SK-N-SH (cell line): Measurements from ENCODE around the gene CLEC4M. TPM values are rescaled to one million over a fixed set of nuclear protein-coding genes. Genes with fewer than 3 reads are reported as not detected.

ENCODE experiments used
- CTCF ChIA-PET: fragments of 300-600, 350-600 bp; formaldehyde crosslinking; extraction: SDS; loops from one replicate; lab custom pipeline; 2021; lab: Yijun Ruan, JAX
- POLR2A ChIA-PET: fragments of 350-600 bp; sonication (Branson Sonifier 250); formaldehyde crosslinking; extraction: SDS; loops from one replicate; lab custom pipeline; 2020; ENCODE audit warnings: antibody characterized with exemption, inconsistent platforms; lab: Yijun Ruan, JAX
- DNase-seq: peaks from one replicate; pipeline ENCODE4 v3.0.0; 2012
- H2AFZ ChIP-seq: fragments of 200-600 bp; sonication (generic); 2 replicates; pipeline ENCODE4 v1.8.1; 2016; ENCODE audit warnings: antibody characterized with exemption, mild to moderate bottlenecking, low read depth
- H3F3A ChIP-seq: fragments of 200-600 bp; sonication (generic); replicated peaks from 2 replicates; pipeline ENCODE3; 2016; ENCODE audit warnings: antibody characterized with exemption, mild to moderate bottlenecking; ENCODE audit not compliant: insufficient read depth
- H3K27ac ChIP-seq, 2 experiments: fragments of 200-500 bp in 1 of 2; fragments of 200-600 bp in 1 of 2; sonication (Bioruptor generic) in 1 of 2; sonication (generic), shearing (Covaris generic) in 1 of 2; 2 replicates each; pipeline versions ENCODE4 v1.5.1 to v1.6.1; 2014 to 2016; ENCODE audit warnings: low read depth in 2 of 2, inconsistent platforms in 1 of 2, low read length in 1 of 2, mild to moderate bottlenecking in 1 of 2, mixed read lengths in 1 of 2
- H3K27me3 ChIP-seq: fragments of 200-600 bp; sonication (generic), shearing (Covaris generic); 2 replicates; pipeline ENCODE4 v1.6.1; 2016; ENCODE audit warnings: mixed run types; ENCODE audit not compliant: insufficient read depth
- H3K36me3 ChIP-seq, 2 experiments: fragments of 200-500 bp in 1 of 2; fragments of 200-600 bp in 1 of 2; sonication (Bioruptor generic) in 1 of 2; sonication (generic) in 1 of 2; replicated peaks in 1 of 2; 2 replicates each; pipeline versions ENCODE3 to v1.5.1; 2014 to 2016; ENCODE audit warnings: low read length in 1 of 2, mild to moderate bottlenecking in 1 of 2; ENCODE audit not compliant: insufficient read depth in 2 of 2, control insufficient read depth in 1 of 2
- H3K4me1 ChIP-seq, 2 experiments: fragments of 200-500 bp in 1 of 2; fragments of 200-600 bp in 1 of 2; sonication (Bioruptor generic) in 1 of 2; sonication (generic), shearing (Covaris generic) in 1 of 2; 2 replicates each; pipeline versions ENCODE4 v1.5.1 to v1.6.1; 2014 to 2016; ENCODE audit warnings: low read depth in 1 of 2, low read length in 1 of 2, mixed run types in 1 of 2; ENCODE audit not compliant: insufficient read depth in 2 of 2, control insufficient read depth in 1 of 2
- H3K4me2 ChIP-seq: fragments of 200-600 bp; sonication (generic), shearing (Covaris generic); 2 replicates; pipeline ENCODE4 v1.6.1; 2017; ENCODE audit warnings: mixed run types
- H3K4me3 ChIP-seq, 2 experiments: fragments of 200-500 bp in 1 of 2; fragments of 200-600 bp in 1 of 2; sonication (Bioruptor generic) in 1 of 2; sonication (generic), shearing (Covaris generic) in 1 of 2; 2 replicates each; pipeline versions ENCODE4 v1.5.1 to v1.8.1; 2014 to 2016; ENCODE audit warnings: low read depth in 2 of 2, inconsistent platforms in 1 of 2, low read length in 1 of 2, mild to moderate bottlenecking in 1 of 2, mixed read lengths in 1 of 2, moderate library complexity in 1 of 2
- H3K79me2 ChIP-seq: fragments of 200-600 bp; sonication (generic); 2 replicates; pipeline ENCODE4 v1.8.1; 2017; ENCODE audit warnings: mild to moderate bottlenecking; ENCODE audit not compliant: insufficient read depth
- H3K9ac ChIP-seq: fragments of 200-600 bp; sonication (generic); 2 replicates; pipeline ENCODE4 v1.6.1; 2017; ENCODE audit warnings: mixed run types
- H3K9me2 ChIP-seq: fragments of 200-600 bp; sonication (generic); 2 replicates; pipeline ENCODE4 v1.6.1; 2017; ENCODE audit warnings: mixed run types
- H3K9me3 ChIP-seq: fragments of 200-600 bp; sonication (generic); 2 replicates; pipeline ENCODE4 v1.6.1; 2017; ENCODE audit warnings: mixed run types, mild to moderate bottlenecking, moderate library complexity
- H4K20me1 ChIP-seq: fragments of 200-600 bp; sonication (generic); 2 replicates; pipeline ENCODE4 v1.6.1; 2017; ENCODE audit warnings: mild to moderate bottlenecking, mixed run types; ENCODE audit not compliant: insufficient read depth
- ELF1 ChIP-seq: IDR thresholded peaks from 2 replicates; pipeline ENCODE4 v1.4.0; 2012
- EP300 ChIP-seq, 2 experiments: IDR thresholded peaks; 2 replicates each; pipeline versions ENCODE4 v1.4.0 to v1.6.1; 2012; ENCODE audit warnings: borderline replicate concordance in 1 of 2, low read depth in 1 of 2, low read length in 1 of 2
- EZH2phosphoT487 ChIP-seq: fragments of 200-600 bp; sonication (generic); IDR thresholded peaks from 2 replicates; pipeline ENCODE4 v1.6.1; 2017; ENCODE audit warnings: low read depth, mixed run types, mild to moderate bottlenecking, antibody characterized with exemption, moderate library complexity, borderline replicate concordance
- FOSL2 ChIP-seq: IDR thresholded peaks from 2 replicates; pipeline ENCODE4 v1.4.0; 2012; ENCODE audit warnings: low read depth, mild to moderate bottlenecking, moderate library complexity, borderline replicate concordance
- IRF3 ChIP-seq: fragments of 150-350 bp; IDR thresholded peaks from 2 replicates; pipeline ENCODE4 v1.6.1; 2016; ENCODE audit warnings: mild to moderate bottlenecking, low read depth, low read length
- MAX ChIP-seq: IDR thresholded peaks from 2 replicates; pipeline ENCODE4 v1.4.0; 2012; ENCODE audit warnings: low read depth
- POLR2AphosphoS5 ChIP-seq: IDR thresholded peaks from 2 replicates; pipeline ENCODE4 v1.6.1; 2012; ENCODE audit warnings: low read depth, low read length
- RAD21 ChIP-seq: IDR thresholded peaks from 2 replicates; pipeline ENCODE4 v1.6.1; 2012; ENCODE audit warnings: mild to moderate bottlenecking, low read length
- RCOR1 ChIP-seq: fragments of 150-350 bp; IDR thresholded peaks from 2 replicates; pipeline ENCODE4 v1.6.1; 2017; ENCODE audit warnings: antibody characterized with exemption, low read length
- REST ChIP-seq: IDR thresholded peaks from 2 replicates; pipeline ENCODE4 v1.6.1; 2012; ENCODE audit warnings: mild to moderate bottlenecking, low read depth, low read length, moderate library complexity
- SIN3A ChIP-seq: IDR thresholded peaks from 2 replicates; pipeline ENCODE4 v1.6.1; 2012; ENCODE audit warnings: low read depth, mild to moderate bottlenecking, low read length, moderate library complexity, borderline replicate concordance
- TCF12 ChIP-seq: IDR thresholded peaks from 2 replicates; pipeline ENCODE4 v1.4.0; 2012
- TEAD4 ChIP-seq: IDR thresholded peaks from 2 replicates; pipeline ENCODE4 v1.4.0; 2012; ENCODE audit warnings: mild to moderate bottlenecking, borderline replicate concordance; ENCODE audit not compliant: insufficient read depth
- USF1 ChIP-seq: IDR thresholded peaks from 2 replicates; pipeline ENCODE4 v1.4.0; 2012; ENCODE audit warnings: low read depth, borderline replicate concordance
- USF2 ChIP-seq: fragments of 150-350 bp; IDR thresholded peaks from 2 replicates; pipeline ENCODE4 v1.6.1; 2017; ENCODE audit warnings: antibody characterized with exemption, low read length, low read depth, borderline replicate concordance
- WGBS: methylation state at CpG from one replicate; pipeline ENCODE4 v1.1.6; 2017; ENCODE audit warnings: low lambda C conversion rate; 5-methylcytosine and 5-hydroxymethylcytosine counted together
- polyA plus RNA-seq, 3 experiments: library from polyadenylated mRNA; depleted of rRNA; stranded (reverse); fragments of >200 nt; gene quantifications; 2 replicates each; pipeline ENCODE4 v1.2.3, GENCODE V29; 2012

Gene CLEC4M
- polyA plus RNA-seq, 1 of the 3 experiments (the other 2 are of a cell fraction), result not detected

GRCh38 chr19:7772752-7773291 is 9.8 kb downstream of the CLEC4M start:
- H2AFZ ChIP-seq, result no peak overlapping the region
- no peaks in the 10 kb centered on the region for H3K79me2 ChIP-seq
- no peak overlapping the region for H3K4me3 ChIP-seq
- no peaks in the 10 kb centered on the region for H3K9me3 ChIP-seq
- H3K9ac ChIP-seq, result no peak overlapping the region
- TF ChIP-seq EZH2phosphoT487 (no peak), RCOR1 (no peak), FOSL2 (no peak), TCF12 (no peak), USF2 (no peak), IRF3 (no peak), SIN3A (no peak), RAD21 (no peak), POLR2AphosphoS5 (no peak), USF1 (no peak), EP300 (IDR thresholded peaks at IDR 0.05; ENCODE audit: borderline replicate concordance in 1 of 2, low read depth in 1 of 2, low read length in 1 of 2) (no peak), MAX (no peak), TEAD4 (no peak), REST (no peak), ELF1 (no peak)
- H3K4me2 ChIP-seq, result no peak overlapping the region
- H3K36me3 ChIP-seq, result no peaks in the 10 kb centered on the region
- ChIA-PET POLR2A (no interaction called here), CTCF (no interaction called here)
- H3K4me1 ChIP-seq, result no peaks in the 10 kb centered on the region
- DNase-seq, result no peak
- no peaks in the 10 kb centered on the region for H3K9me2 ChIP-seq
- no peaks in the 10 kb centered on the region for H4K20me1 ChIP-seq
- H3K27ac ChIP-seq, result no peak overlapping the region
- peaks cover 86% of the 10 kb centered on the region for H3K27me3 ChIP-seq
- WGBS, result 8% methylated on average over 8 of the region's 8 CpGs
- H3F3A ChIP-seq, result no peaks in the 10 kb centered on the region
